Measurements from ENCODE around the gene THSD7B. TPM values are rescaled to one million over a fixed set of nuclear protein-coding genes. Genes with fewer than 3 reads are reported as not detected.
"Not testable (repeated sequence)": the region's sequence is repeated elsewhere in the genome, so short reads cannot be mapped to it uniquely, and the experiment has no call there.

THSD7B gene
- total RNA-seq, 1 donor from 2014 or later, result 0.27 TPM

DNA sequence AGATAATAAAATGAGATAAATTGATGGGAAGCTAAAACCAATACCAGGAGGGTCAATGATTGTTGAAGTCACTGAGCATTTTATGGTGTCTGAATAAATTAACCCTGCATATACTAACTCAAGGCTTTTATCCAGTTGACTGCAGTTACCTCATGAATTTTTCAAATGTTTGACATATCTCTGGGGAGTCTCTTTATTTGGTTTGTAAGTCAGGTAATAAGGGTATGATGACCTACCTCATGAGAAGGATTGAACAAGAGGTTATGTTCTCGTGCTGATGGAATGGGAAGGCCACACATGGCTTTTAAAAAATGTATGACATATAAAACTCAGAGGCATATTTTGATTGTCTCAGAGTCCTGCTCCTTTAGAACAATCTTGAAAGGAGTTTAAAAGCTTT is 237.6 kb downstream of the THSD7B start:
- intact Hi-C loops (cut with DNase I), result no loop called here
- no peak for ATAC-seq
- no peak for DNase-seq (ENCODE audit: missing footprints)

DNA sequence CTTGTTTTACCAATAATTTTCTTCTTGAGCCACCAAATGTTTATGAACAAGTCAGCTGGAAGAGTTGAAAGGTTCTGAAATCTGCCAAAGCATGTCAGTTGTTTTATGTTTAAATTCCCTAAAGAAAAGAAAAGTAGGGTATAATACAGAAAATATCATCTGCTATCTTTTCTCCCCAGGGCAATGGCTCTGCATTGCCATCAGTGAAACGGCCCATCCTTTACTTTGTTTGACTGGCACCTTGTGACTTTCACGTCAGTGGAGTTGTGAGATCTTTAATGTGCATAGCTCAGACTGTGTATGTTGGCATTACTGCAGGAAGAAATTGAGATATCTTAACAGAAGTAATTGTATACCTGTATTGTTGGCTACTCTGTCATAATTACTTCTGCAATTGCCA is 239.9 kb downstream of the THSD7B start:
- intact Hi-C loops (cut with DNase I), result no loop called here
- ATAC-seq (no peak), DNase-seq (ENCODE audit: missing footprints) (no peak)

DNA sequence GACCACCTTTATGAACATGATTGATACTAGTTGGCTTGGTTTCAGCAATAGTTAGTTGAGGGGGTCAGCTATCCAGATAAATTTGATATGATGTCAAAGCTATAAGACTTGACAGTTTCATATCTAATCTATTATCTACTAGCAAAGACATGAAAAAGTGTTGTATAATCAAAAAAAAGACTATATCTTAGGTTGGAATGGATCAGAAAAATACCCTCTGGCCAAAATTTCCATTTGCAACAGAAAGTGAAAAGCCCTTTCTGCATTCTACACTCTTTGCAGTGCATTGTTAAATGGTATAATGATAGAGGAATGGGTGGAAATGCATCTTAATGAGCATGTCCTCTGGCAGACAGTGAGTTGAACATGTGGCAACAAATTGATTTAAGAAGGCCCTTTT is 242.6 kb downstream of the THSD7B start:
- DNase-seq (ENCODE audit: missing footprints) (no peak), ATAC-seq (no peak)
- intact Hi-C loops (cut with DNase I), result no loop called here

DNA sequence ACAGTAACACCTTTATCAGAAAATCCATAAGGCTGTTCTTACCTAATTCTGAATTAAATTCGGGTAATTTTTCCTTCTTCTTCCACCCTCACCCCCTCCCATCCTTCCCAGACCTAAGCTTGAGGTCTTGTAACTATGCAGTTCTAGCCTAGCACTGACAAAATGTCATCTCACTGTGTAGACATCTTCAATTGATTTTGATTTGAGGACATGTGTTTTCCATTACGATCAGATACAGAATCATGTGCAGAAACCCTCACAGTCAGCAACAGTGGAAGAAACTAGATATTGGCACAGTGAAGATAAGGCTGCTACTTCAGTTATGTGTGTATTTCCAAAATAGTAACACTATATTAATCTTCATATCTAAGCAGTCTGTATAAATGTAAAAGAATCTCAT is 244.6 kb downstream of the THSD7B start:
- DNase-seq (ENCODE audit: missing footprints), result no peak
- no peak for ATAC-seq
- intact Hi-C loops (cut with DNase I), result no loop called here

DNA sequence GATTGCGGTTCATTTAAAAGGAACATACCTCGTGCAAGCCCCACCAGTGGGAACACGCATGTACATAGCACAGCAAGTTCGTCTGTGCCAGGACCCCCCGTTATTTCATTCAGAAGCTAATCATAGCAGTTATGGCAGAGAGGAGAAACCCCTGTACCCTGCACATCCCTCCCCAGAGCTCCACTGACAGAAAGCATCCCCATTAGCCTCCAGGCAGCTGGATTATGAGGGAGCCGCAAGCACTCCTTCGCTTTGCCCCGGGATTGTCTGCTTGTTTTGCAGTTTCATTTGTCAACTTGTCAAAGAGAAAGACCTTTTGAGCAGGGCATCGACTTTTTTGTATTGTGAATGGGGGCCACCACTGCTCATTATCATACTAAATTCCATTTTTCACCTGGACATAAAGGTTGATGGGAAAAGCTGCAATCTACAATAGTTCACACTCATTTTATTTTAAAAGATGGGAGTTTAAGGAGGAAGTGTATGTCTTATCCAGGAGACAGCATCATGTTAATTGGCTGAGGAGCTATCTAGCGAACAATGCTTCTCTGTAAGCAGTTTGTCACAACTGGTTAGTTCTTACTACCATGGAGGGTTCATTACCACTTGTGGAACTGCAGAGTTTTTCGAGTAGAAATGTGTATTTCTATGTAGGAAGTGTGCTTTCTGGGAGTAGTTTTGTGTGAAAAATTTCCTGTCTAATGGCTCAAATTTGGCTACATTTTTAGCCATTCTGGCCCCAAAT is 255.3 kb downstream of the THSD7B start:
- intact Hi-C loops (cut with DNase I), result no loop called here
- no peak for DNase-seq (ENCODE audit: missing footprints)
- no peak for ATAC-seq

DNA sequence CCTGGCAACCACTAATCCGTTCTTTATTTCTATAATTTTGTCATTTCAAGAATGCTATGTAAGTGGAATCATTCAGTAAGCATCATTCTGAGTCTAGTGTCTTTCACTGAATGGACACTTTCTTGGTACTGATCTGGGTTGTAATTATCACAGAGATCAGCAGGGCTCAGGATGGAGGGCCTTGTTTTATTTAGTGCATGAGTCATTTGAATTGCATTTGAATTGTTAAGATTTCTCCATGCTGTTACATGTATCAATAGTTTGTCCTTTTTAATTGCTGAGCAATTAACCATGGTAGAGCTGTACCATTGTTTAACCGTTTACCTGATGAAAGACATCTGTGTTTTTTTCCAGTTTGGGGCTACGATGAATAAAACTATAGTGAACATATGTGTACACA is 256.4 kb downstream of the THSD7B start:
- intact Hi-C loops (cut with DNase I), result no loop called here
- no peak for ATAC-seq
- DNase-seq (ENCODE audit: missing footprints), result no peak

DNA sequence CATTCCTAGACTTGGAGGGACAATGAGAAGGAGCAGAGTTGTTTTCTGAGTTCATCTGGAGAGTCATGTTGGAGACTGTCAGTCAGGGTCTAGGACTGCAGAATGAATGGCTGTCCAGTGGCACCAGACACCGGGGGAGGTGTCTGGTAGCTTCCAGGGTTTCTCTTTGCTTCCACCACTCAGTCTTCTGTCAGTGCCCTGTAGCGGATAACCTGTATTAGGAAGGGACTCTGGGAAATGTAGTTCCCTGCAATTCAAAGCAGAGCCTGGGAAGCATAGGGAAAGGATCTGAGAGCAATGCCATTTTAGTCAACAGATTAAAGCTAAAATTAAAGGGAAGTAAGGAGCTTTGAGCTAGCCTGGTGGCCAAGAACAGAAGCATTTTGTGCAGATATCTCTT is 257.9 kb downstream of the THSD7B start:
- intact Hi-C loops (cut with DNase I), result no loop called here
- DNase-seq (ENCODE audit: missing footprints), result no peak
- ATAC-seq, result no peak

DNA sequence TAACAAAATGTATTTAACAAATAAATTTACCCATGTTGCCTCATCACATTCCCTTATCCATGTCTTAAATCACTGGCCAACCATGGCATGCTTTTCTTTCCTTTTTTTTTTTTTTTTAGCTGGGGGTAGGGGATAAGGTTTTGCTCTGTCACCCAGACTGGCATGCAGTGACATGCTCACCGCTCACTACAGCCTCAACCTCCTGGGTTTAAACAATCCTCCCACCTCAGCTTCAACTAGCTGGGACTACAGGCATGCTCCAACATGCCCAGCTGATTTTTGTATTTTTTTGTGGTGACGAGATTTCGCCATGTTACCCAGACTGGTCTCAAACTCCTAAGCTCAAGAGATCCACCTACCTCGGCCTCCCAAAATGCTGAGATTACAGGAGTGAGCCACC is 266.4 kb downstream of the THSD7B start:
- DNase-seq (ENCODE audit: missing footprints), result no peak
- intact Hi-C loops (cut with DNase I), result no loop called here
- no peak for ATAC-seq

DNA sequence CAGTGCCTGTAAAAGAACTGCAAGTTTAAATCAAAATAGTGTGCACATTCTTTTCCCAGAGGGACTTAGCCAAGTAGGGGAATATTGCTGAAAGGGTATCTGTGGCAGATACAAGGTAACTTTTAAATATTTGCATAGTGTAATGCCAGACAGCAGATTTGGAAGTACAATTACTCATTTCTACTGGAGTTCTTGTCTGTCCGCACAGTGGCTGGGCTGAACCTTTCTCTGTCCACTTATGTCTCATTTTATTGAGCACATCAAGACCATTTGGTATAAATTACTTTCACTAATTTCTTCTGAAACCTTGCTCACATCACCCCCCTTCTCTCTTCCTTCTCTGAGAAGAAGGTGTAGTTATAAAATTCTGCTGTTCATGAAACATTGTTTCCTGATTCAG is 271.3 kb downstream of the THSD7B start:
- ATAC-seq, result no peak
- intact Hi-C loops (cut with DNase I), result no loop called here
- DNase-seq (ENCODE audit: missing footprints), result no peak

DNA sequence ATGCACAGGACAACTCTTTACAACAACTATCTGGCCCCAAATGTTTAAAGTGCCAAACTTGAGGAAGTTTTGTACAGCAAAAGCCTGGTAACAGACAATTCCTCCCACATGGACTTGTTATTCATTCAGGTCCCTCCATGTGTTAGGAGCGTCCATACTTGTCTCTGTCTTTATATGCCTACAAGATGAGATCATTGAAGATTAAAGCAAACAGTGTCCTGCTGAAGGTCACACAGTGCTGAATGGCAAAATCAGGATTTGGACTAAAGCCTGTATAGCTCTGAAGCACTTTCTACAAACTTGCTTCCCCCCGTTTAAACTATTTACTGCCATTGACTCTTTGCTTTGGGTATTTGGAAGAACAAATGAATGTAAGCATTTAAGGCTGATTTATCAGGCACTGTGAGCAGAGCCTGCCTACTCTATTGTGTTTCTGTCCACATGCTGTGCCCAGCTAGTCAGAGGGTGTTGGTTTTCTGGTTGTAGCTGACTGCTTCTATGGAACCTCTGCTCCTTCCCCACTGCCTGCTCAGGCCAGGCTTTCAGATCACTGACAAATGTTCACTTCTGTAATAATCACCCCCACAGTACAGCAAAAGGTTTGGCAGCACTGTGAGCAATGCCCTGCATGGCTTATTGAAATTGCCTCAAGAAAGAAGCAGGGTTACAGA is 274.3 kb downstream of the THSD7B start:
- intact Hi-C loops (cut with DNase I), result no loop called here
- ATAC-seq (no peak), DNase-seq (ENCODE audit: missing footprints) (no peak)

DNA sequence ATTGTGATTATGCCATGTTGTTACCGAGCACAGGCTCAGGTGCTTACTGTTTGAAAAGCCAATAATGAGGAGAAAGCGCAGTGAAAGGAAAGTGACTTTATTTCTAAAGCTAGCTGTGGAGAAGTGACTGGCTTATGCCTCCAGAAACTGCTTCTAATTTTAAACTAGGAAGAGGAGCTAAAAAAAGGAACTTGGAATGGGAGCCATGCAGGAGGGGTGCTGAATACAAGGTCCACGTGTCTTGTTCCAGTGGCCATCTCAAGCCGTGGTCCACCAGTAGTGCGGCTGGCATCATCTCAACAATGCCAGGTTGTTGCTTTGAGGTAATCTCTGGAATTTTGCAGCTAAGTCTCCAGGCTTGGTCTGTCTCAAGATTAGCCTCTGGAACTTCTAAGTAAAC is 282.0 kb downstream of the THSD7B start:
- intact Hi-C loops (cut with DNase I), result no loop called here
- ATAC-seq (peak; percentile 68), DNase-seq (ENCODE audit: missing footprints) (peak; percentile 15)

DNA sequence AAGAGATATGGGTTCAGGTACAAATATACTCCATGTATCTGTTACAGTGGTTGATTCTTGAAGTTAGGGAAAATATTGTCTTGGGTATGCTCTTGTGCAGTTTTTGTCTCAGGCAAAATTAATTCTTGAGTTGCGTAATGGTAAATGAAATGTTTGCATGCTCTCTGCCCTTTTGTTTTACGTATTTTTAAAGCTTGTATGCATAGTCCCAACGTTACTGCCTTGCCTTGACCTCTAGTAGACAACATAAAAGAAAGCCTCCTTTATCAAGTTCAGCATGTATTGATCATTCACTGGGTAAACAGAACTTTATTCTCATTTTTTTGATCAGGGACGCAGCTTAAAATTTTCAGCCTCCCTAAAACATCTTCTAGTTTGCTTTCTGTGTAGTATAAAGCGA is 283.1 kb downstream of the THSD7B start:
- DNase-seq (ENCODE audit: missing footprints) (no peak), ATAC-seq (no peak)
- intact Hi-C loops (cut with DNase I), result no loop called here

DNA sequence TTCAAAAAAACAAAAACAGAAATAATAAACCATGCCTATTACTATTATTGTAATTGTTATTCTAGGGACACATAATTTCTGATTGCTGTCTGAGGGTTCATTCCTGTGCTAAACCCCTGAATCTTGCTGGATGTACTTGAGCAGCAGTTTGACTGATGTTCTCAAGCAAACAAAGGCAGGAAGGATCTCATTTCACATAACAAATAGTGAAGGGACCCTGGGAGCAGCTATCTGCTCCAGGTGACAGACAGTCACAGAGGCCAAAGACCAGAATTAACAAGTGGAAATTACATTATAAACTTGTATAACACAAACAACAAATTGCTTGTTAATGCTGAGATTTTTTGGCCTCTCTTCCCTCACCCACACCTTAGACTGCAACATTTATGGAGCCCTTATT is 284.2 kb downstream of the THSD7B start:
- ATAC-seq (no peak), DNase-seq (ENCODE audit: missing footprints) (no peak)
- intact Hi-C loops (cut with DNase I), result no loop called here

DNA sequence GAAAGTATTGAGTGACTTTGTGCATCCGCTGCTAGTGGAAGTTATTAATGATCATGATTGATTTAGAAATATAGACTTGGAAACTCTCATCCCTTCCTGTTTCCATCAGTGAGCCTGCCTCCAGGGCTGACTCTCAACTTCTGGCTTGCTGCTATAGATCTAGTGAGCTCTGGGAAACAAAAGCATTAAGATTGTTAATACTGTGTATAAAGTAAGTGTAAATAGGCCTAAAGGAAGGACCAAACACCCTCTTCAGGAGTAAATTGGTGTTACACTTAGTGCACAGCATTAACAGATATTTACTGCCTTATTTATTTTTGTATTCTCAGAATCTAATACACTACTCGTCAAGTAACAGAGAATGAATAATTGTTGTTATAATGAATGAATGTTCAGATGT is 285.6 kb downstream of the THSD7B start:
- DNase-seq (ENCODE audit: missing footprints), result no peak
- intact Hi-C loops (cut with DNase I), result no loop called here
- no peak for ATAC-seq

DNA sequence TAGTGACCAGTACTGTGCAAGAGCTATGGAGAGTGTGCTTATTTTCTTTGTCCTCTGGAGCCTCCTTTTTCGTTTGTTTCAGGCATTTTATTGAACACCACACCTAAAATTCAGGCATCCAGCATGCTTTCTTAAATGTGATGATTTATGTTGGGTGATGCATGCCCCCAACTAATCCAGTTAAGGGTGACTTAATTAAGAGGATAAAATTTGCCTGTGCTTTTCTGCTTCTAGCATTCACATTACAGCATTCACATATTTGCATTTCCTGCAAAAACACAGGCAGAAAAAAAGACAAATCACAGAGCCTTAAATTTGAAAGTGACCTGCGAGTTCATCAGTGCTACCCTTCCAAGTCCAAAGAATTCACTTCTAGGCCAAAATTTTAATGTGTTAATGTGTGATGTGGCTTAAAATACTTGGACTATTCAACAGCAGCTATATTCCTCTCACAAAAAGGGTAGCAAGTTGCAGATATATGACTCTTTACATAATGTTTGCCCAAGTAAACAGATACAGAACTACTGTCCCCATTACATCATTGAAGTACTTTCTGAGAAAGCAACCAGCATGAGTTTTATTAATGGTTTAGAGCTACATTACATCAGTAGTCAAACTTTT is 286.5 kb downstream of the THSD7B start:
- intact Hi-C loops (cut with DNase I), result no loop called here
- no peak for ATAC-seq

DNA sequence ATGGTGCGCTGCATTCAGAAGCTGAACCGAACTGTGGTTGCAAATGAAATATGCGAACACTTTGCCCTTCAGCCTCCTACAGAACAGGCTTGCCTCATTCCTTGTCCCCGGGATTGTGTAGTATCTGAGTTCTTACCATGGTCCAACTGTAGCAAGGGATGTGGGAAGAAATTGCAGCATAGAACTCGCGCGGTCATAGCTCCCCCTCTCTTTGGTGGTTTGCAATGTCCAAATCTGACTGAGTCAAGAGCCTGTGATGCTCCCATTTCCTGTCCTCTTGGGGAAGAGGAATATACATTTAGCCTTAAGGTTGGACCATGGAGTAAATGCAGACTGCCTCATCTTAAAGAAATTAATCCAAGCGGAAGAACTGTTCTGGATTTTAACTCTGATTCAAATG is 291.4 kb downstream of the THSD7B start:
- ATAC-seq, result no peak
- DNase-seq (ENCODE audit: missing footprints), result no peak
- intact Hi-C loops (cut with DNase I), result no loop called here

More for the DNA sequence above, 286.5 kb downstream of the THSD7B start:
- no peak for DNase-seq (ENCODE audit: missing footprints)

DNA sequence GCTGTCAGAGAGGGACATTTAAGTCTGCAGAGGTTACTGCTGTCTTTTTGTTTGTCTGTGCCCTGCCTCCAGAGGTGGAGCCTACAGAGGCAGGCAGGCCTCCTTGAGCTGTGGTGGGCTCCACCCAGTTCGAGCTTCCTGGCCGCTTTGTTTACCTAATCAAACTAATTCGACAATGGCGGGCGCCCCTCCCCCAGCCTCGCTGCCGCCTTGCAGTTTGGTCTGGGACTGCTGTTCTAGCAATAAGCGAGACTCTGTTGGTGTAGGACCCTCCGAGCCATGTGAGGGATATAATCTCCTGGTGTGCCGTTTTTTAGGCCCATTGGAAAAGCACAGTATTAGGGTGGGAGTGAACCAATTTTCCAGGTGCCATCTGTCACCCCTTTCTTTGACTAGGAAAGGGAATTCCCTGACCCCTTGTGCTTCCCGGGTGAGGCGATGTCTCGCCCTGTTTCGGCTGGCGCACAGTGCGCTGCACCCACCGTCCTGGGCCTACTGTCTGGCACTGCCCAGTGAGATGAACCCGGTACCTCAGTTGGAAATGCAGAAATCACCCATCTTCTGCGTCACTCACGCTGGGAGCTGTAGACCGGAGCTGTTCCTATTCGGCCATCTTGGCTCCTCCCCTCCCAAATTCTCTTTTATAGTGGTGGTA is 310.9 kb downstream of the THSD7B start:
- DNase-seq (ENCODE audit: missing footprints); intact Hi-C loops (cut with DNase I); ATAC-seq: not testable (repeated sequence)

DNA sequence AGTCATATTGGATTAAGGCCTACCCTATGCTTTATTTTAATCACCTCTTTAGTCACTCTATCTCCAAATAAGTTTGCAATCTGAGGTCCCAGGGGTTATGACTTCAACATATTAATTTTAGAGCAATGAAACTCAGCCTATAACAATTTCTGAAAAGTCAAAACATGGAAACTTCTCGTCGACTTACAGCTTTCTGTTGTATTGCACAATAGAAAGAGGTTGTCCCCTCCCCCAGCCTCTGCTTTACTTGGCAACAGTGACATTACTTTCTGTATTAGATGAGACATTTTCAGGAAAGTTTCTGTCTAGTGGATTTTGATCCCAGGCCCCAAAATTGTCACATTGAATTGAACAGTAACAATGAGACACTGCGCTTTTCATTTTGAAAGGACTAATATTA is 326.4 kb downstream of the THSD7B start:
- no peak for DNase-seq (ENCODE audit: missing footprints)
- no peak for ATAC-seq
- intact Hi-C loops (cut with DNase I), result no loop called here

DNA sequence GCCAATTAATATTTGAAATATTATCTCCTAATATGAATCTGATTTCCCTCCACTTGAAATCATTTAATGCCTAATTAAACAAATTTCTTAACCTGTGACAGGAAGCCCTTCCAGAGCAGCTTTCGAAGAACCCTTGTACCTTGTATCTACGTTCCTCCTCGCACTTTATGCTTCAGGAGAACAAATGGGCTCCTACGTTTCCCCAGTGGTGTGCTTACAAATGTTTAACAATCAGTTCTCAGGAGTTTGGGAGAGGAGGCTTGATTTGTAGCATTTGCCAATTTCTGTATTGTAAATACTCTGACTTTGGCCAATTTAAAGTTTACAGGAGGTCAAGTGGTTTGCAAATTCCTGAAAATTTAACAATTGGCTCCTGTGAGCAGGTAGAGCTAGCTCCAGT is 327.8 kb downstream of the THSD7B start:
- no peak for ATAC-seq
- intact Hi-C loops (cut with DNase I), result no loop called here
- no peak for DNase-seq (ENCODE audit: missing footprints)

DNA sequence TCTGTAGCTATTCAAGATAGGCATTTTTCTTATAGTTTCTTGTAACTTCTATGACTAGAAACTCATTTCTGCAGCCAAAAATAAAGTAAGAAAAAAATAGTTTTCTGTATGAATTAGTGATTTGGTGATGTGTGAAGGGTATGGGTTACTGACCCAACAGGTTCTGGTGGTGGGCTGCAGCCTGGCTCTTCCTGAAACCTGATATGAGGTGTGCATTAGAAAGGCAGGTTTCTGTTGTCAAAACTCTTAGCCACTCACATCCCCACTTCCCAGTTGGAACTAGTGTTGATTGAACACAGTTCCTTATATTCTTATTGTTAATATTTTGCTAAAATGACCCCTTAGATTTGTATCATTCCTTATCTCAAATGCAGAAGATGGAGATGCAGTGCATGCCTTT is 330.8 kb downstream of the THSD7B start:
- DNase-seq (ENCODE audit: missing footprints), result no peak
- intact Hi-C loops (cut with DNase I), result no loop called here
- ATAC-seq, result no peak

Measured in Right ventricle myocardium inferior (tissue), 1 donor.